Measurements from ENCODE around the gene SMARCC2.

The SMARCC2 gene

GRCh38 chr12:56143870-56144269, 45.4 kb downstream of the SMARCC2 start:
- Histone ChIP-seq H3K79me2 (ENCODE audit: insufficient read depth, low read length) (no peaks in the 10 kb centered on the region), H3K9me2 (replicated peaks; ENCODE audit: low read depth, low read length) (no peaks in the 10 kb centered on the region), H4K20me1 (ENCODE audit: insufficient read depth, low read length, poor library complexity, severe bottlenecking) (no peaks in the 10 kb centered on the region), H3K9ac (ENCODE audit: low read depth, low read length, poor library complexity, severe bottlenecking) (no peak overlapping the region), H3K4me2 (ENCODE audit: low read depth, low read length, poor library complexity, severe bottlenecking) (no peak overlapping the region), H3K27me3 (ENCODE audit: insufficient read depth, low read length, poor library complexity, severe bottlenecking) (no peaks in the 10 kb centered on the region), H3K4me3 (ENCODE audit: low read length, poor library complexity, severe bottlenecking) (no peak overlapping the region), H3F3A (ENCODE audit: low read depth) (peaks cover under 1% of the 10 kb centered on the region; the same call in 1 of the 2 replicates), H3K9me3 (ENCODE audit: insufficient read depth, low read depth, low read length) (no peaks in the 10 kb centered on the region), H3K36me3 (ENCODE audit: insufficient read depth, low read length) (peaks cover 50% of the 10 kb centered on the region; the same call in 1 of the 2 replicates), H3K4me1 (ENCODE audit: insufficient read depth, low read length, poor library complexity, severe bottlenecking) (no peaks in the 10 kb centered on the region), H2AFZ (ENCODE audit: low read length) (no peak overlapping the region)
- TF ChIP-seq CTCF (conservative IDR thresholded peaks at IDR 0.05; ENCODE audit: low read length) = no peak
- TF ChIP-seq EZH2phosphoT487 (IDR thresholded peaks at IDR 0.05; ENCODE audit: borderline replicate concordance) = no peak

DNA sequence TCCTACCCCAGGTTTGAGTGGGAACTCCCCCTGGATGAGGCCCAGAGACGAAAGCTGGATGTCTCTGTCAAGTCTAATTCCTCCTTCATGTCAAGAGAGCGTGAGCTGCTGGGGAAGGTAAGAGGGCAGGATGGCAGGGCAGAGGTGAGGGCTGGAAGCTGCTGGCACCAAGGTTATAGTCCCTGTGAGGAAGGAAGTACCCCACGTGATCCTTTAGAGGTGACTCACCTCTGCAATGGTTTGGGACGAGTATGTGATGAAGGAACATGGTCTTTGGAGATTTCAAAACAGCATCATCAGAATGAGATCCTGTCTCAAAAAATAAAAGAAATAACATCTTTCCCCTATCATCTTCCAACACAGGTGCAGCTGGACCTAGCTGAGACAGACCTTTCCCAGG, 46.1 kb downstream of the SMARCC2 start:
- Histone ChIP-seq H3K9ac (ENCODE audit: low read depth, low read length, poor library complexity, severe bottlenecking) (no peak overlapping the region), H3K4me1 (ENCODE audit: insufficient read depth, low read length, poor library complexity, severe bottlenecking) (peaks cover 6% of the 10 kb centered on the region), H3K4me3 (ENCODE audit: low read length, poor library complexity, severe bottlenecking) (no peak overlapping the region), H3K9me2 (replicated peaks; ENCODE audit: low read depth, low read length) (no peaks in the 10 kb centered on the region), H3K4me2 (ENCODE audit: low read depth, low read length, poor library complexity, severe bottlenecking) (no peak overlapping the region), H3K36me3 (ENCODE audit: insufficient read depth, low read length) (peaks cover 50% of the 10 kb centered on the region; the same call in 1 of the 2 replicates), H4K20me1 (ENCODE audit: insufficient read depth, low read length, poor library complexity, severe bottlenecking) (no peaks in the 10 kb centered on the region), H2AFZ (ENCODE audit: low read length) (no peak overlapping the region), H3K27me3 (ENCODE audit: insufficient read depth, low read length, poor library complexity, severe bottlenecking) (no peaks in the 10 kb centered on the region), H3F3A (ENCODE audit: low read depth) (peaks cover 7% of the 10 kb centered on the region), H3K9me3 (ENCODE audit: insufficient read depth, low read depth, low read length) (no peaks in the 10 kb centered on the region), H3K79me2 (ENCODE audit: insufficient read depth, low read length) (no peaks in the 10 kb centered on the region)
- no peak for TF ChIP-seq CTCF (conservative IDR thresholded peaks at IDR 0.05; ENCODE audit: low read length)
- no peak for TF ChIP-seq EZH2phosphoT487 (IDR thresholded peaks at IDR 0.05; ENCODE audit: borderline replicate concordance)

DNA sequence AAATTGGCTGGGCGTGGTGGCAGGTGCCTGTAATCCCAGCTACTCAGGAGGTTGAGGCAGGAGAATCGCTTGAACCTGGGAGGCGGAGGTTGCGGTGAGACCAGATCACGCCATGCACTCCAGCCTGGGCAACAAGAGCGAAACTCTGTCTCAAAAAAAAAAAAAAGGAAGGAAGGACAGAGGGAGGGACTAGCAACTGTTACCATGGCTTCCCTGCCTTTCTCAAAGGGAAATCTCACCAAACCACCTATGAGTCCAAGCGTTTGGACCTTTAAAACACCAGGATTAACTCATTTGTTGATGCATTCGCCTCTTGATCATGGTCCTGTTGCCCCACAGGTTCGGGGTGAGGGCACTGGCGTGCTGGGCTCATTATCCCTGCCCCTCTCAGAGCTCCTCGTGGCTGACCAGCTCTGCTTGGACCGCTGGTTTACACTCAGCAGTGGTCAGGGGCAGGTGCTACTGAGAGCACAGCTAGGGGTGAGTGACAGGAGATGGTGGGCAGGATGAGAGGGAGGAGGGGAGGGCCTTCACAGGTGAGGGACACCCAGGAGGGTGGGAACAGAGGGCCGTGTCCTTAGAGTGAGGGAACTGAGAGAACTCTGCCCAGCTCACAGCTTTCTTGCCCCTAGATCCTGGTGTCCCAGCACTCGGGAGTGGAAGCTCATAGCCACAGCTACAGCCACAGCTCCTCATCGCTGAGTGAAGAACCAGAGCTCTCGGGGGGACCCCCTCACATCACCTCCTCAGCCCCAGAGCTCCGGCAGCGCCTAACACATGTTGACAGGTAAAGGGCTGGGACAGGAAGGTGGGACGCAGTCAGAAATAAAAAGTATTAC, 47.1 kb downstream of the SMARCC2 start:
- Histone ChIP-seq H3K36me3 (ENCODE audit: insufficient read depth, low read length) (peaks cover 59% of the 10 kb centered on the region; the same call in 1 of the 2 replicates), H3F3A (ENCODE audit: low read depth) (peaks cover 7% of the 10 kb centered on the region), H3K9me2 (replicated peaks; ENCODE audit: low read depth, low read length) (no peaks in the 10 kb centered on the region), H3K9me3 (ENCODE audit: insufficient read depth, low read depth, low read length) (no peaks in the 10 kb centered on the region), H3K27me3 (ENCODE audit: insufficient read depth, low read length, poor library complexity, severe bottlenecking) (no peaks in the 10 kb centered on the region), H4K20me1 (ENCODE audit: insufficient read depth, low read length, poor library complexity, severe bottlenecking) (no peaks in the 10 kb centered on the region), H3K79me2 (ENCODE audit: insufficient read depth, low read length) (no peaks in the 10 kb centered on the region), H3K9ac (ENCODE audit: low read depth, low read length, poor library complexity, severe bottlenecking) (no peak overlapping the region), H3K4me2 (ENCODE audit: low read depth, low read length, poor library complexity, severe bottlenecking) (no peak overlapping the region), H3K4me3 (ENCODE audit: low read length, poor library complexity, severe bottlenecking) (no peak overlapping the region), H3K4me1 (ENCODE audit: insufficient read depth, low read length, poor library complexity, severe bottlenecking) (peaks cover 17% of the 10 kb centered on the region), H2AFZ (ENCODE audit: low read length) (no peak overlapping the region)
- TF ChIP-seq CTCF (conservative IDR thresholded peaks at IDR 0.05; ENCODE audit: low read length) = no peak
- TF ChIP-seq EZH2phosphoT487 (IDR thresholded peaks at IDR 0.05; ENCODE audit: borderline replicate concordance) = no peak

Data from Loucy (cell line).